CD4-positive, alpha-beta memory T cell (primary cell): ENCODE results near the gene TNFRSF18. TPM values are rescaled to one million over a fixed set of nuclear protein-coding genes. Genes with fewer than 3 reads are reported as not detected.

Experiments used
- CTCF ChIA-PET: fragments of 350-600 bp; sonication (Branson Sonifier 250); formaldehyde crosslinking; loops from one replicate; lab custom pipeline; 2021; ENCODE audit warnings: inconsistent platforms; ENCODE audit not compliant: partially characterized antibody; lab: Charles Lee
- POLR2A ChIA-PET: fragments of 350-600 bp; sonication (Branson Sonifier 250); formaldehyde crosslinking; loops from one replicate; lab custom pipeline; 2021; ENCODE audit not compliant: partially characterized antibody; lab: Charles Lee
- DNase-seq, 5 donors: peaks; one replicate each; pipeline versions ENCODE4 v3.0.0 to v3.0.0-alpha.2; 2020 to 2022; ENCODE audit warnings: mixed read lengths in 1 of 5
- H3K27ac ChIP-seq: one replicate; pipeline ENCODE4 v1.7.0; 2013; ENCODE audit warnings: low read depth, low read length
- H3K27me3 ChIP-seq: 2 replicates; pipeline ENCODE4 v1.7.0; 2013; ENCODE audit warnings: mild to moderate bottlenecking, low read length, moderate library complexity; ENCODE audit not compliant: insufficient read depth
- H3K36me3 ChIP-seq: 2 replicates; pipeline ENCODE4 v1.7.0; 2013; ENCODE audit warnings: mild to moderate bottlenecking, low read length, moderate library complexity; ENCODE audit not compliant: insufficient read depth
- H3K4me1 ChIP-seq: 2 replicates; pipeline ENCODE4 v1.7.0; 2013; ENCODE audit warnings: mild to moderate bottlenecking, low read length, moderate library complexity; ENCODE audit not compliant: insufficient read depth
- H3K4me3 ChIP-seq, 2 donors: one replicate each; pipeline ENCODE4 v1.7.0; 2013; ENCODE audit warnings: low read length in 2 of 2, mild to moderate bottlenecking in 1 of 2
- H3K9me3 ChIP-seq, 2 donors: one replicate each; pipeline ENCODE4 v1.7.0; 2013; ENCODE audit warnings: low read length in 2 of 2, control low read depth in 1 of 2; ENCODE audit not compliant: control insufficient read depth in 1 of 2
- H3K27ac Mint-ChIP-seq, 7 donors: one replicate each; pipeline ENCODE4 v1.8.0; 2020 to 2021; ENCODE audit warnings: mixed read lengths in 7 of 7, mild to moderate bottlenecking in 6 of 7, inconsistent platforms in 3 of 7, moderate library complexity in 3 of 7
- H3K27me3 Mint-ChIP-seq, 2 donors: one replicate each; pipeline ENCODE4 v1.8.0; 2020 to 2021; ENCODE audit warnings: mixed read lengths in 2 of 2
- H3K36me3 Mint-ChIP-seq, 2 donors: one replicate each; pipeline ENCODE4 v1.8.0; 2020 to 2021; ENCODE audit warnings: mixed read lengths in 2 of 2, inconsistent platforms in 1 of 2, mild to moderate bottlenecking in 1 of 2
- H3K4me1 Mint-ChIP-seq, 4 donors: one replicate each; pipeline ENCODE4 v1.8.0; 2020 to 2021; ENCODE audit warnings: mixed read lengths in 4 of 4, mild to moderate bottlenecking in 1 of 4
- H3K4me3 Mint-ChIP-seq, 8 donors: one replicate each; pipeline ENCODE4 v1.8.0; 2020 to 2021; ENCODE audit warnings: mixed read lengths in 8 of 8, mild to moderate bottlenecking in 7 of 8, moderate library complexity in 6 of 8, inconsistent platforms in 3 of 8
- H3K9me3 Mint-ChIP-seq, 8 donors: one replicate each; pipeline ENCODE4 v1.8.0; 2020 to 2021; ENCODE audit warnings: mixed read lengths in 8 of 8, mild to moderate bottlenecking in 5 of 8, inconsistent platforms in 3 of 8, moderate library complexity in 1 of 8
- intact Hi-C: fragments of 100-400 bp; cut with micrococcal nuclease; formaldehyde crosslinking; loops from one replicate; pipeline ENCODE4 v1.15.1; 2023
- polyA plus RNA-seq, 2 donors: library from polyadenylated mRNA; unstranded; fragments of 300-500 nt; fragmentation: Illumina TruSeq; gene quantifications; one replicate each; pipeline ENCODE4 v1.2.3, GENCODE V29; 2021
- total RNA-seq, 2 experiments: library from RNA; stranded (reverse); gene quantifications; one replicate each; pipeline ENCODE4 v1.2.3, GENCODE V29; 2021

TNFRSF18 gene
- total and polyA plus RNA-seq, 4 experiments from 2014 or later = 8.0 to 27.1 (median 15.4) TPM

GRCh38 chr1:1183833-1184775, 22.3 kb downstream of the TNFRSF18 start:
- H3K27ac Mint-ChIP-seq = no peak overlapping the region
- ChIA-PET POLR2A (no interaction called here), CTCF (no interaction called here)
- H3K4me3 ChIP-seq = no peak overlapping the region
- peaks cover 5 to 6% of the 10 kb centered on the region in 2 donors for H3K27me3 Mint-ChIP-seq
- no peaks in the 10 kb centered on the region for H3K4me1 ChIP-seq
- peaks cover 1 to 9% (median 3%) of the 10 kb centered on the region in 4 donors for H3K4me1 Mint-ChIP-seq
- no peak overlapping the region for H3K4me3 Mint-ChIP-seq
- H3K27ac ChIP-seq = no peak overlapping the region
- H3K9me3 Mint-ChIP-seq = peaks cover 0 to 2% (median 0%) of the 10 kb centered on the region in 8 donors
- H3K9me3 ChIP-seq = no peaks in the 10 kb centered on the region
- H3K36me3 ChIP-seq = no peaks in the 10 kb centered on the region
- H3K36me3 Mint-ChIP-seq = no peaks in the 10 kb centered on the region
- intact Hi-C loops = no loop called here
- DNase-seq = no peak
- H3K27me3 ChIP-seq = no peaks in the 10 kb centered on the region

DNA sequence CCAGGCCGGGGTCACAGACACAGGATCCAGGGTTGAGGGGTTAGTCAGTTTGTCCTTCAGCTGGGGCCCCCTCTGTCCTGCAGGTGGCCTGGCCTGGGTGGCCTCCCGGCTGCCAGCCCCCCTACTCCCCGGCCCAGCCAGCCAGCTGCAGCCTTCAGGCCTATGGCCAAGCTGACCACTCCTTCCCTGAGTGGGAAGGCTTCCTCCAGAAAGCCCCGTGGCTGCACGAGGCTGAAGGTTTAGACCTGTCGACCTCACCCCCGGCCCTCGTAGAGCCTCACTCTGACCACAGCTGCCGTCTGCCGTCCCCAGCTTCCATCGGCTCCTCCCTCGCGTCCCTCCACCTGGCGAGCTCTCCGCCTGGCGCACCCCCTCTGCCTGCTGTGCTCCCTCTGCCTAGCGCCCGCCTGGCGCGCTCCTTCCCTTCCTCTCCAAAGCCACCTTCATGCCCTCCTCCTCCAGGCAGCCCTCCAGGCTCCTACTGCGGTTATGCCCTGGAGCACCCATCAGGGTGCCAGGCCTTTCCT, 23.1 kb downstream of the TNFRSF18 start:
- H3K27me3 Mint-ChIP-seq = peaks cover 5 to 6% of the 10 kb centered on the region in 2 donors
- peak overlapping the region in 1 of 8 donors; percentile 39 for H3K4me3 Mint-ChIP-seq

DNA sequence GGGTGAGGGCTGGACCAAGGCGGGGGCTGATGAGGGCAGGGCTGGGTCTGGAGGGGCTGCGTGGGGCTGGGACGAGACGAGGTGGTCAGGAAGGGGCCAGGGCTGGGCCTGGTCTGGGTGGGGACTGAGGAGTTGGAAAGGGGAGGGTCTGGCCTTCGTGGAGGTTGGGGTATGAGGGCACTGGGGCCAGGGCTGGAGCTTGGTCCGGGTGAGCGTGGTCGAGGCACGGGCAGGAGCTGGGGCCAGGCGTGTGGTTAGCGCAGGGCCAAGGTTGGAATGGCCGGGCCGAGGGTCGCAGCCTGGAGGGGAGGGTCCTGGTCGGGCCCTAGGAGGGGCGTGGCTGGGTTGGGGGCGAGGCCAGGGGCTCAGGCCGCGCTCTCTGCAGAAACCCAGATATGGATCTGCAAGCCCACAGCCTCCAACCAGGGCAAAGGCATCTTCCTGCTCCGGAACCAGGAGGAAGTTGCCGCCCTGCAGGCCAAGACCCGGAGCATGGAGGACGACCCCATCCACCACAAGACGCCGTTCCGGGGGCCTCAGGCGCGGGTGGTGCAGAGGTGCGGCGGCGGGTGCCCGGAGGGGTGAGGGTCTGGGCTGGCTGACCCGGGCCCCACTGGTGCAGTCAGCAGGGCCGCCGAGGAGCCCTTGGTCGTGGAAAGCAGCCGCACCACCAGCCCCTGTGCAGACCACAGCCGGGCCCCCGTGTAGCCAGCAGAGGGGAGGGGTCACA, 23.7 kb downstream of the TNFRSF18 start:
- POLR2A ChIA-PET = no interaction called here
- Mint-ChIP-seq H3K27me3 (peaks cover 5 to 6% of the 10 kb centered on the region in 2 donors), H3K9me3 (peaks cover 0 to 2% (median 0%) of the 10 kb centered on the region in 8 donors), H3K27ac (peak overlapping the region in 1 of 7 donors; percentile 66), H3K4me1 (peaks cover 0 to 9% (median 3%) of the 10 kb centered on the region in 4 donors), H3K4me3 (peak overlapping the region in 1 of 8 donors; percentile 17), H3K36me3 (no peaks in the 10 kb centered on the region)
- Histone ChIP-seq H3K27me3 (no peaks in the 10 kb centered on the region), H3K36me3 (no peaks in the 10 kb centered on the region), H3K27ac (no peak overlapping the region), H3K4me1 (no peaks in the 10 kb centered on the region), H3K9me3 (no peaks in the 10 kb centered on the region), H3K4me3 (no peak overlapping the region)
- intact Hi-C loops = no loop called here
- CTCF ChIA-PET = no interaction called here
- DNase-seq = no peak

More for the DNA sequence above, 23.1 kb downstream of the TNFRSF18 start:
- Histone ChIP-seq H3K27ac (no peak overlapping the region), H3K4me1 (no peaks in the 10 kb centered on the region), H3K9me3 (no peaks in the 10 kb centered on the region), H3K4me3 (no peak overlapping the region), H3K36me3 (no peaks in the 10 kb centered on the region), H3K27me3 (no peaks in the 10 kb centered on the region)
- Mint-ChIP-seq H3K27ac (peak overlapping the region in 1 of 7 donors; percentile 63), H3K36me3 (no peaks in the 10 kb centered on the region), H3K9me3 (peaks cover 0 to 2% (median 0%) of the 10 kb centered on the region in 8 donors), H3K4me1 (peaks cover 1 to 9% (median 3%) of the 10 kb centered on the region in 4 donors)
- ChIA-PET POLR2A (no interaction called here), CTCF (no interaction called here)
- no peak for DNase-seq
- intact Hi-C loops = no loop called here

GRCh38 chr1:1181938-1182410, 24.4 kb downstream of the TNFRSF18 start:
- Mint-ChIP-seq H3K9me3 (peaks cover 0 to 2% (median 0%) of the 10 kb centered on the region in 8 donors), H3K36me3 (no peaks in the 10 kb centered on the region), H3K27me3 (peaks cover 6% of the 10 kb centered on the region in 2 donors), H3K27ac (no peak overlapping the region), H3K4me1 (peaks cover 0 to 10% (median 5%) of the 10 kb centered on the region in 4 donors), H3K4me3 (no peak overlapping the region)
- DNase-seq = no peak
- Histone ChIP-seq H3K4me1 (no peaks in the 10 kb centered on the region), H3K27ac (no peak overlapping the region), H3K4me3 (no peak overlapping the region), H3K9me3 (no peaks in the 10 kb centered on the region), H3K27me3 (no peaks in the 10 kb centered on the region), H3K36me3 (no peaks in the 10 kb centered on the region)
- POLR2A ChIA-PET = no interaction called here
- intact Hi-C loops = no loop called here
- CTCF ChIA-PET = no interaction called here

DNA sequence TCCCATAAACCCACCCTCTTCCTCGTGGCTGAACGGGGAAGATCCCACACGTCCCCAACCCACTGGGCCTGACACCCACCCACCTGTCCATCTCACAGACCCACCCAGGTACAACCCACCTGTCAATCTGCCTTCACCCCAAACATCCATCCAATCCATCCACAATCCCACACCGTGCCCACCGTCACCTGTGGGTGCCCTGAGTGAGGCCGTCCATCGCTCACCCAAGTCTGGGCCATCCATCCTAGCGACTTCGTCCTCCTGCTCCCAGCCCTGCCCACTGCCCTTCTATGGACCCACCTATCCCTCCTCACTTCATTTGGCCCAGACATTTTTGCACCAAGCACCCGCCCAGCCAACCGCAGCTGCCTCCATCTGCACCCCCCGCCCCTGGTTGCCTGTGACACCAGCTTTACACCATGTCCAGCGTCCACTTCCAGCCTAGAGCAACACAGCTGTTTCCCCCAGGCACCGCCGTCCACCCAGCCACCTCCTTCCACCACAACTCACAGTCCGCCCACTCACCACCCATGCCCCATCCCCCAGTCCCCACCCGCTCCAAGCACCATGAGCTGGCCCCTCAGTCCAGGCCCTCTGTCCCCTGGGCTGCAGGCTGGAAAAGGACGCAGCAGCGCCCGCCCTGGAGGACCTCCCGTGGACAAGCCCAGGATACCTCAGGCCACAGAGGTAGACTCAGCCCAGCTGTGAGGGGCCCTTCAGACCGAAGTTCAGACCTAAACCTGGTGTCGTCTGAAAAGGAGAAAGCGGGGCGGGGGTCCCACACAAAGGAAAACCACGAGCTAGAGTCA, 25.1 kb downstream of the TNFRSF18 start:
- CTCF ChIA-PET = no interaction called here
- no peaks in the 10 kb centered on the region for H3K36me3 ChIP-seq
- H3K4me1 ChIP-seq = no peaks in the 10 kb centered on the region
- no peak overlapping the region for H3K4me3 ChIP-seq
- Mint-ChIP-seq H3K9me3 (peaks cover 0 to 2% (median 0%) of the 10 kb centered on the region in 8 donors), H3K4me3 (no peak overlapping the region), H3K27ac (peak overlapping the region in 2 of 7 donors; percentile 56 to 75), H3K4me1 (peaks cover 2 to 15% (median 8%) of the 10 kb centered on the region in 4 donors), H3K36me3 (no peaks in the 10 kb centered on the region), H3K27me3 (peaks cover 6 to 8% of the 10 kb centered on the region in 2 donors)
- no peaks in the 10 kb centered on the region for H3K27me3 ChIP-seq
- no peak overlapping the region for H3K27ac ChIP-seq
- POLR2A ChIA-PET = no interaction called here
- intact Hi-C loops = no loop called here
- H3K9me3 ChIP-seq = no peaks in the 10 kb centered on the region
- no peak for DNase-seq

DNA sequence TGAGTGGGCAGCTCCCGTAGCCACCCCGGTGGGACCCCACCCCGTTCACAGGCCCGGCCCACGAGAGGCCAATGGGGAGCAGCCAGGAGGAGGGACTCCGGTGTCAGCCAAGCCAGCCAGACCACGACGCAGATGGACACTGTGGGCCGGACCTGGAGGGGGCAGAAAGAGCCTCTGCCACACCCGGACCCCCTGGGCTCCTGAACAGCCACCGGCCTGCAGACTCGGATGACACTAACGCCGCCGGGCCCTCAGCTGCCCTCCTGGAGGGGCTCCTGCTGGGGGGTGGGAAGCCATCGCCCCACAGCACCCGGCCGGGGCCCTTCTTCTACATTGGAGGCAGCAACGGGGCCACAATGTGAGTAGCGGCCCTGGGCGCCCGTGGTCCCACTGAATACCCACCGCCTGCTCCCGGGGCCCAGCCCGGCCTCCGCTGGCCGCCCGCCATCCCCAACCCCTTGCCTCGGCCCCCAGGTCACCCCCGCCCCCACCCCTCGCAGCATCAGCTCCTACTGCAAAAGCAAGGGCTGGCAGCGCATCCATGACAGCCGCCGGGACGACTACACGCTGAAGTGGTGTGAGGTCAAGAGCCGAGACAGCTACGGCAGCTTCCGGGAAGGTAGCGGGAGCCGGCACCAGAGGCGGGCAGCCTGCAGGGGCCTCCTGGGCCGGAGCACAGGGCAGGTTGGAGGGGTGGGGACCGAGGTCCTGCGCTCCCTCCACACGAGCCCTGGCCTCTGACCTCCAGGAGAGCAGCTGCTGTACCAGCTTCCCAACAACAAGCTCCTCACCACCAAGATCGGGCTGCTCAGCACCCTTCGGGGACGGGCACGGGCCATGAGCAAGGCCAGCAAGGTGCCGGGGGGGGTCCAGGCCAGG, 26.2 kb downstream of the TNFRSF18 start:
- DNase-seq = no peak
- Histone ChIP-seq H3K4me1 (no peaks in the 10 kb centered on the region), H3K27me3 (no peaks in the 10 kb centered on the region), H3K4me3 (no peak overlapping the region), H3K36me3 (no peaks in the 10 kb centered on the region), H3K27ac (no peak overlapping the region), H3K9me3 (no peaks in the 10 kb centered on the region)
- POLR2A ChIA-PET = no interaction called here
- peaks cover 6 to 8% of the 10 kb centered on the region in 2 donors for H3K27me3 Mint-ChIP-seq
- no peak overlapping the region for H3K27ac Mint-ChIP-seq
- peaks cover 0 to 2% (median 0%) of the 10 kb centered on the region in 8 donors for H3K9me3 Mint-ChIP-seq
- CTCF ChIA-PET = no interaction called here
- no peaks in the 10 kb centered on the region for H3K36me3 Mint-ChIP-seq
- intact Hi-C loops = no loop called here
- no peak overlapping the region for H3K4me3 Mint-ChIP-seq
- peaks cover 2 to 20% (median 8%) of the 10 kb centered on the region in 4 donors for H3K4me1 Mint-ChIP-seq
